GM21786 (cell line): Measurements from ENCODE around the gene CRTC1.
"Not testable (repeated sequence)": the region's sequence is repeated elsewhere in the genome, so short reads cannot be mapped to it uniquely, and the experiment has no call there.

Source experiments
- ATAC-seq: cut with Tn5 transposase; IDR thresholded peaks from one replicate; pipeline ENCODE4 v1.9.1; 2021; ENCODE audit not compliant: unreplicated experiment

CRTC1 gene

GRCh38 chr19:18798384-18799352, 115.2 kb downstream of the CRTC1 start:
- ATAC-seq, result no peak

GRCh38 chr19:18799389-18799970, 116.0 kb downstream of the CRTC1 start:
- ATAC-seq, result no peak

GRCh38 chr19:18800079-18800478, 116.6 kb downstream of the CRTC1 start:
- ATAC-seq, result no peak

- ATAC-seq, result no peak
Measured at GRCh38 chr19:18800636-18801035, 117.2 kb downstream of the CRTC1 start.

- ATAC-seq, result no peak
Measured at GRCh38 chr19:18802354-18802753, 118.9 kb downstream of the CRTC1 start.

- no peak for ATAC-seq
Measured at GRCh38 chr19:18803550-18804138, 120.2 kb downstream of the CRTC1 start.

- ATAC-seq, result no peak
Measured at GRCh38 chr19:18804139-18804601, 120.7 kb downstream of the CRTC1 start.

GRCh38 chr19:18804643-18805042, 121.2 kb downstream of the CRTC1 start:
- no peak for ATAC-seq

GRCh38 chr19:18807861-18808331, 124.4 kb downstream of the CRTC1 start:
- no peak for ATAC-seq

GRCh38 chr19:18809149-18809868, 125.8 kb downstream of the CRTC1 start:
- no peak for ATAC-seq

- ATAC-seq, result not testable (repeated sequence)
Measured at GRCh38 chr19:18811638-18812037, 128.2 kb downstream of the CRTC1 start.

GRCh38 chr19:18814063-18814462, 130.6 kb downstream of the CRTC1 start:
- no peak for ATAC-seq

GRCh38 chr19:18815673-18816072, 132.2 kb downstream of the CRTC1 start:
- no peak for ATAC-seq

GRCh38 chr19:18816645-18817044, 133.2 kb downstream of the CRTC1 start:
- ATAC-seq, result not testable (repeated sequence)

GRCh38 chr19:18817574-18817973, 134.1 kb downstream of the CRTC1 start:
- no peak for ATAC-seq

GRCh38 chr19:18828786-18829185, 145.3 kb downstream of the CRTC1 start:
- ATAC-seq, result no peak

GRCh38 chr19:18830488-18830887, 147.0 kb downstream of the CRTC1 start:
- no peak for ATAC-seq

GRCh38 chr19:18831524-18832305, 148.2 kb downstream of the CRTC1 start, which contains the start of gene UPF1:
Gene UPF1, plus strand, starts transcription at chr19:18831959. Its CDS starts 251 bp downstream, at chr19:18832210.
- ATAC-seq, result peak; percentile 58
